ENCODE results near the gene MEAF6. TPM values are rescaled to one million over a fixed set of nuclear protein-coding genes. Genes with fewer than 3 reads are reported as not detected.

MEAF6 gene
- total RNA-seq (10 to 100 TPM; 28.9 to 51.3 (median 39.6) TPM), polyA plus RNA-seq (10 to 100 TPM; 27.4 to 55.7 TPM)
- long read RNA-seq, donor 1, transcript MEAF6-202 (6 exons, 603 nt): minor isoform, 9 of 52 reads
- long read RNA-seq, donor 1, transcript MEAF6-201 (7 exons, 1,525 nt): minor isoform, 16 of 52 reads
- long read RNA-seq, donor 1, transcript MEAF6-206 (8 exons, 1,408 nt): major isoform, 17 of 52 reads
- long read RNA-seq, donor 1, partial matches to known transcripts: 1 of 52 reads
- long read RNA-seq, donor 1, other reads (novel, unspliced or antisense): 3 of 52 reads
- long read RNA-seq, donor 2, transcript MEAF6-201 (7 exons, 1,525 nt): major isoform, 79 of 195 reads
- long read RNA-seq, donor 2, transcript MEAF6-204 (8 exons, 2,147 nt): minor isoform, 21 of 195 reads
- long read RNA-seq, donor 2, transcript MEAF6-208 (9 exons, 1,351 nt): minor isoform, 13 of 195 reads
- long read RNA-seq, donor 2, transcript MEAF6-206 (8 exons, 1,408 nt): minor isoform, 60 of 195 reads
- long read RNA-seq, donor 2, partial matches to known transcripts: 3 of 195 reads
- long read RNA-seq, donor 2, other reads (novel, unspliced or antisense): 9 of 195 reads
- long read RNA-seq, donor 3, transcript MEAF6-206 (8 exons, 1,408 nt): major isoform, 14 of 38 reads
- long read RNA-seq, donor 3, transcript MEAF6-202 (6 exons, 603 nt): minor isoform, 6 of 38 reads
- long read RNA-seq, donor 3, transcript MEAF6-201 (7 exons, 1,525 nt): minor isoform, 12 of 38 reads
- long read RNA-seq, donor 3, partial matches to known transcripts: 0 of 38 reads
- long read RNA-seq, donor 3, other reads (novel, unspliced or antisense): 4 of 38 reads

DNA sequence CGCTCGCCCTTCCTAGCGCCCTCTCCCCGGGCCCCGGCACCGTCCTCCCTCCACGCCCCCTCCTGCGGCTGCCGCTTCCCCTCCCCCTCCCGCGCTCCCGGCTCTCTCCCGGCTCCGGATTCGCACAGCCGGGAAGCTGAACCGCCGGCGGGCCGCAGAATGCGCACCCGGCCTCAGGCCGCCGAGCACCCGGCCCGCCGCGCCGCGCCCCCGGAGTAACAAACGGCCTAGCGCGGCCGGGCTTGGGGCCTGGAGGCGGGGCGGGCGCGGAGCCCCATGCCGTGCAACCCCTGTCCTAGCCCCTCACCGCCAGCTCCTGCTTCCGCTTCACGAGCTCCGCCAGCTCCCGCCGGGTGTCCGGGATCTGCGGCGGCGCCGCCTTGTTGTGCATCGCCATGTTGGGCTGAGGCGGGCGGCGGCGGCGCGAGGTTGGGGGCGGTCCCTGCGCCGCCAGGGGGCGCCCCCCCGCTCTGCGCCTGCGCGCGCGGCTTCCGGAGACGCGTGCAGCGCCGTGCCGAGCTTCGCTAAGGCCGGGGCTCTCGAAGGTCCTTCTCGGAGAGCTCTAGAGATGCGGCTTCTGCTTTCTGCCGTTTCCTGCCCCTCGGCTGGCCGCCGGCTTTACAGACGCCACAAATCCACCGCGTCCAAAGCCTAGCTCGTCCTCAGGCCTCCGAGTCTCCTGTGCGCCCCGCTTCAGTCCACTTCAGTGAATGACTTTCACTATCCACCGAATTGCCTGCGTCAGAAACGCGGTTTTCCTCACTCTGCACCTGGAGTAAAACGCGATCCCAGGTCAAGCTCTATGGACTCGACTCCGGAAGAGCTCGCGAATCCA, at the start of gene MEAF6:
Gene MEAF6 (minus strand): TSS at position 417 of the 835 bp plus-strand sequence. CDS start 20 bp downstream, at position 397.
- 0 to 2% (median 1%) methylated on average over 25 to 100 of the region's 100 CpGs for WGBS, 4 donors
- intact Hi-C loops (cut with DNase I): loop anchor here in 3 of 10 donors (2.0 to 5.0 kb wide), 3 partner anchors 38 to 80 kb away; partner anchors contain the start of genes SNIP1 (in 3 of the 3) and GNL2 (in 1 of the 3)
- Histone ChIP-seq H3K27me3 (no peaks in the 10 kb centered on the region), H3K36me3 (peaks cover 0 to 36% (median 30%) of the 10 kb centered on the region in 9 donors), H3K4me1 (peaks cover 0 to 30% (median 20%) of the 10 kb centered on the region in 12 donors), H3K9me3 (no peaks in the 10 kb centered on the region), H3K27ac (peak within 1 kb of the TSS; percentile 80 to 99 (median 95)), H3K4me3 (peak within 1 kb of the TSS; percentile 77 to 100 (median 88))
- peak; percentile 83 to 99 (median 98) for ATAC-seq
- TF ChIP-seq, protein P1, sequence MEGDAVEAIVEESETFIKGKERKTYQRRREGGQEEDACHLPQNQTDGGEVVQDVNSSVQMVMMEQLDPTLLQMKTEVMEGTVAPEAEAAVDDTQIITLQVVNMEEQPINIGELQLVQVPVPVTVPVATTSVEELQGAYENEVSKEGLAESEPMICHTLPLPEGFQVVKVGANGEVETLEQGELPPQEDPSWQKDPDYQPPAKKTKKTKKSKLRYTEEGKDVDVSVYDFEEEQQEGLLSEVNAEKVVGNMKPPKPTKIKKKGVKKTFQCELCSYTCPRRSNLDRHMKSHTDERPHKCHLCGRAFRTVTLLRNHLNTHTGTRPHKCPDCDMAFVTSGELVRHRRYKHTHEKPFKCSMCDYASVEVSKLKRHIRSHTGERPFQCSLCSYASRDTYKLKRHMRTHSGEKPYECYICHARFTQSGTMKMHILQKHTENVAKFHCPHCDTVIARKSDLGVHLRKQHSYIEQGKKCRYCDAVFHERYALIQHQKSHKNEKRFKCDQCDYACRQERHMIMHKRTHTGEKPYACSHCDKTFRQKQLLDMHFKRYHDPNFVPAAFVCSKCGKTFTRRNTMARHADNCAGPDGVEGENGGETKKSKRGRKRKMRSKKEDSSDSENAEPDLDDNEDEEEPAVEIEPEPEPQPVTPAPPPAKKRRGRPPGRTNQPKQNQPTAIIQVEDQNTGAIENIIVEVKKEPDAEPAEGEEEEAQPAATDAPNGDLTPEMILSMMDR (IDR thresholded peaks at IDR 0.05): peak; percentile 41 to 96 (median 80)
- TF ChIP-seq POLR2A (IDR thresholded peaks at IDR 0.05): peak in 1 of 2 donors; percentile 78
- DNase-seq: peak; percentile 84 to 93 (median 88)

DNA sequence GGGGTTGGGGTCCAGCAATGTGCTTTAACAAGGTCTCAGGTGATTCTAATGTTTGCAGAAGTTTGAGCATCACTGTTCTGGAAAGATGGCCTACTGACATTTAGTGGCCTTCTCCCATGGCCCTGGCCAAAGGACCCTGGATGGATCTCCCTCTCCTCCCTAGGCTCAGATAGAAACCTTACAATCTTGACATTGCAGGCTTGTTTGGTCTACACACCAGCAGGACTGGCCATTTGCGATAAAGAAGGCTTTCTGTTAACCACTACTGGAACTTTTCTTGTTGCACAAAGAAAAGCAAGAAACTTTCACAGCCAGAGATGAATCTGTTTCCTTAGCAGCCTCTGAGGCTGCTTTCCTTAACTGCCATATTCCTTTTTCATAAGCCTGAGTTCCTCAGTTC, 48.4 kb upstream of the MEAF6 start:
- Histone ChIP-seq H3K36me3 (peaks cover 2 to 50% (median 38%) of the 10 kb centered on the region in 9 donors), H3K9me3 (no peaks in the 10 kb centered on the region), H3K4me1 (no peaks in the 10 kb centered on the region), H3K27me3 (no peaks in the 10 kb centered on the region), H3K4me3 (no peak overlapping the region), H3K27ac (no peak overlapping the region)
- TF ChIP-seq, protein P1 (IDR thresholded peaks at IDR 0.05): no peak
- TF ChIP-seq POLR2A (IDR thresholded peaks at IDR 0.05): no peak
- no peak for DNase-seq
- 85 to 98% (median 92%) methylated on average over 1 of the region's 1 CpG for WGBS, 4 donors
- no peak for ATAC-seq
- intact Hi-C loops (cut with DNase I): no loop called here

GRCh38 chr1:37561133-37562132, 46.9 kb upstream of the MEAF6 start:
- WGBS, 4 donors: 92 to 94% (median 93%) methylated on average over 18 to 21 of the region's 21 CpGs
- H3K27me3 ChIP-seq: no peaks in the 10 kb centered on the region
- no peak overlapping the region for H3K27ac ChIP-seq
- H3K9me3 ChIP-seq: no peaks in the 10 kb centered on the region
- H3K4me3 ChIP-seq: no peak overlapping the region
- intact Hi-C loops (cut with DNase I): no loop called here
- DNase-seq (no peak), ATAC-seq (peak in 1 of 4 donors; percentile 25)
- peaks cover 0 to 11% (median 4%) of the 10 kb centered on the region in 12 donors for H3K4me1 ChIP-seq
- no peak for TF ChIP-seq POLR2A (IDR thresholded peaks at IDR 0.05)
- TF ChIP-seq, protein P1 (IDR thresholded peaks at IDR 0.05): peak in 7 of 12 donors; percentile 10 to 37 (median 22)
- H3K36me3 ChIP-seq: peaks cover 0 to 34% (median 22%) of the 10 kb centered on the region in 9 donors
